K562 (cell line): ENCODE measurements around the gene KIAA0513. TPM values are rescaled to one million over a fixed set of nuclear protein-coding genes. Genes with fewer than 3 reads are reported as not detected.

Experiments used
- ADNP ChIP-seq: fragments of 200-800 bp; sonication (Bioruptor generic); IDR thresholded peaks from 2 replicates; pipeline ENCODE4 v1.6.1; 2016; ENCODE audit warnings: missing genetic modification characterization, missing compliant biosample characterization
- CGGBP1 ChIP-seq: fragments of 250-450 bp; sonication (Bioruptor Pico); IDR thresholded peaks from 2 replicates; pipeline ENCODE4 v1.9.0; 2021; ENCODE audit warnings: mild to moderate bottlenecking
- CXXC5 ChIP-seq: fragments of 250-450 bp; sonication (Bioruptor Pico); IDR thresholded peaks from 2 replicates; pipeline ENCODE4 v1.8.0; 2022; ENCODE audit warnings: inconsistent platforms, mild to moderate bottlenecking, moderate library complexity
- E2F1 ChIP-seq: sonication (generic); formaldehyde crosslinking; IDR thresholded peaks from 2 replicates; pipeline ENCODE4 v1.8.1; 2023; ENCODE audit warnings: mild to moderate bottlenecking, missing genetic modification reagents, moderate library complexity
- NCOA4 ChIP-seq: fragments of 450-650 bp; IDR thresholded peaks from 2 replicates; pipeline ENCODE4 v1.6.1; 2018; ENCODE audit warnings: mild to moderate bottlenecking; ENCODE audit not compliant: partially characterized antibody
- PURB ChIP-seq: sonication (generic); formaldehyde crosslinking; IDR thresholded peaks from 2 replicates; pipeline ENCODE4 v1.9.0; 2021; ENCODE audit warnings: low read depth, mild to moderate bottlenecking, missing genetic modification reagents
- SAFB ChIP-seq: fragments of 200-400 bp; formaldehyde crosslinking; IDR thresholded peaks from 2 replicates; pipeline ENCODE4 v1.6.1; 2017; ENCODE audit warnings: low read depth, low read length, borderline replicate concordance
- SRF ChIP-seq, 2 experiments: fragments of 250-450, 450-650 bp in 1 of 2; sonication (Bioruptor Pico) in 1 of 2; sonication (generic) in 1 of 2; formaldehyde crosslinking; IDR thresholded peaks; 2 replicates each; pipeline versions ENCODE4 v1.5.0 to v1.5.1; 2020 to 2022; ENCODE audit warnings: mild to moderate bottlenecking in 1 of 2, missing genetic modification reagents in 1 of 2
- STAT6 ChIP-seq: sonication (generic); formaldehyde crosslinking; IDR thresholded peaks from 2 replicates; pipeline ENCODE4 v1.8.1; 2023; ENCODE audit warnings: mild to moderate bottlenecking, missing genetic modification reagents
- TAF15 ChIP-seq: fragments of 200-400 bp; formaldehyde crosslinking; IDR thresholded peaks from 2 replicates; pipeline ENCODE4 v1.6.1; 2017; ENCODE audit warnings: mild to moderate bottlenecking, low read depth, low read length, moderate library complexity
- TCF3 ChIP-seq: sonication (generic); formaldehyde crosslinking; IDR thresholded peaks from 2 replicates; pipeline ENCODE4 v1.4.0; 2020; ENCODE audit warnings: mild to moderate bottlenecking, missing genetic modification reagents
- ZBED1 ChIP-seq: IDR thresholded peaks from 2 replicates; pipeline ENCODE4 v1.6.1; 2014
- ZHX1 ChIP-seq: fragments of 150-350 bp; conservative IDR thresholded peaks from 2 replicates; pipeline ENCODE4 v1.6.1; 2014; ENCODE audit warnings: low read length
- ZNF175 ChIP-seq: fragments of 200-800 bp; sonication (Bioruptor generic); IDR thresholded peaks from 2 replicates; pipeline ENCODE4 v1.6.1; 2016; ENCODE audit warnings: low read depth, mild to moderate bottlenecking, missing genetic modification characterization, missing compliant biosample characterization
- polyA plus RNA-seq, 8 experiments: library from polyadenylated mRNA; depleted of rRNA in 4 of 8; stranded (reverse) in 5 of 8; unstranded in 3 of 8; fragments of >200 nt; fragmentation: Nextera tagmentation in 2 of 8; fragmentation: Illumina TruSeq in 1 of 8; extraction: Ambion mirVana in 2 of 8; extraction: Trizol in 1 of 8; gene quantifications; 2 replicates each; pipeline versions ENCODE4 v1.2.1 to v1.2.3, GENCODE V29; 2011 to 2014; ENCODE audit warnings: inconsistent platforms in 1 of 8, missing spikeins in 1 of 8
- total RNA-seq, 7 experiments: library from RNA; depleted of rRNA in 6 of 7; stranded (reverse); fragments of >200 nt in 6 of 7; fragmentation: Illumina TruSeq in 2 of 7; extraction: Trizol in 2 of 7; gene quantifications; 2 replicates each; pipeline versions ENCODE4 v1.2.1 to v1.2.3, GENCODE V29; 2011 to 2021; ENCODE audit warnings: low replicate concordance in 1 of 7

The KIAA0513 gene
- total and polyA plus RNA-seq, 9 of the 15 experiments (the other 6 are each of a cell fraction or from before 2014, with no cell fraction given) = 0.18 to 13.7 (median 10.2) TPM

GRCh38 chr16:85025781-85026653 lies 1.6 kb upstream of the KIAA0513 start (continued):
- no peak for TF ChIP-seq ZHX1
- TF ChIP-seq STAT6 (CRISPR knock-in tag) = no peak
- TF ChIP-seq NCOA4 = no peak
- TF ChIP-seq PURB (CRISPR knock-in tag) = no peak
- no peak for TF ChIP-seq TAF15
- no peak for TF ChIP-seq ZNF175 (CRISPR knock-in tag)
- TF ChIP-seq ADNP (tag) = 0 out of 2 replicates have a peak, but pooled peaks have one; percentile 23
- TF ChIP-seq CGGBP1 (CRISPR knock-in tag) = no peak
- TF ChIP-seq CXXC5 (CRISPR knock-in tag) = no peak
- TF ChIP-seq ZBED1 = no peak
- no peak for TF ChIP-seq TCF3 (CRISPR knock-in tag)
- TF ChIP-seq SAFB = no peak
- no peak for TF ChIP-seq SRF (CRISPR knock-in tag; IDR thresholded peaks at IDR 0.05)
- no peak for TF ChIP-seq E2F1
